ENCODE data around the gene LAPTM4A. TPM values are rescaled to one million over a fixed set of nuclear protein-coding genes. Genes with fewer than 3 reads are reported as not detected.
A peak's percentile ranks its signal among the peaks of the same experiment; 100 is the strongest.

LAPTM4A gene
- polyA plus RNA-seq, 2 of the 4 experiments (the other 2 are of a cell fraction) = 275 to 509 TPM

DNA sequence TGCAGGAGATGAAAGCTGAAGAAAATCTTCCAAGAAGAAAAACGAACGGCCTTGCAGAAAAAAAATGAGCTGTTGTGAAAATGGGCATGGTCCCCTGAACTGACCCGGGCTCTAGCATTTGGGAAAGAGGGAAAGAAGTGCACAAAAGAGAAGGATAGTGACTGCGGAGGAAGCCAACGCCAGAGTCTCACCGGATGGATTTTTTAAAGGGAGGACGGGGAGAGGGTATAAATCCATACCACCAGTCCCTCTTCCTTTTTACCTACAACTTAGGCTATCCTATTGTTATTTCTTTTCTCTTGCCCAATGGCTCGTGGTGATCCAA lies 62.1 kb downstream of the LAPTM4A start:
- POLR2A ChIA-PET = interaction anchor here (0.7 to 1.5 kb wide), 8 partner anchors 8 to 82 kb away, joined by 3 to 16 read pairs (median 4); partner anchors contain the start of genes LAPTM4A and MATN3
- no peaks in the 10 kb centered on the region for H3K9me3 ChIP-seq
- CTCF ChIA-PET = interaction anchor here (1.1 to 1.5 kb wide), 4 partner anchors 9 to 109 kb away, joined by 3 to 4 read pairs (median 3); no protein-coding TSS in a partner anchor
- peak overlapping the region; percentile 68 for H3K4me3 ChIP-seq
- H3K27ac ChIP-seq = peak overlapping the region; percentile 73 to 89
- TF ChIP-seq CEBPB (IDR thresholded peaks at IDR 0.05) (peak in 1 of 2 experiments; percentile 27; a peak in 1 of 4 replicates), SREBF2 (IDR thresholded peaks at IDR 0.05) (no peak)
- FAIRE-seq (no peak), ATAC-seq (peak in 1 of 2 experiments; percentile 11; a peak in 3 of 6 replicates), DNase-seq (ENCODE audit: low read depth in 1 of 2, low spot score in 1 of 2) (no peak)
- peaks cover 17% of the 10 kb centered on the region for H3K4me1 ChIP-seq
- WGBS (ENCODE audit: missing lambda C conversion rate) = 9% methylated on average over 8 of the region's 8 CpGs
- H3K4me2 ChIP-seq = peak overlapping the region; percentile 91

DNA sequence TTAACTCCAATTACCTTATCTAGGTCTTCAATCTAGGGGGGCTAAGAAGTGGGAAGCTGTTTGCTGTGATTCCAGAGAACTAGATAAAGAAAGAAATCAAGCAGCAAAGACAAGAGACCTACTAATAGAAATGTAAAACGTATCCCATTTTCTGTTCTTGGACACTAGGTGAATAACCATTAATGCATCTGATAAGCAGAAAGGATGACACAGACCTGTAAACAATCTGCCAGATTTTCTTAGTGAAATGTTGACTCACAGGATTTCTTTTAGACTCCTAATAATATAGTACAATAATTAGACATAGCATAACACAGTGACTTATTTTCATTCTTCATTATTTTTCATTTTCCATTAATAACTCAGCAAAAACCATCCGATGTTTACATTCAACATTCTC lies 62.8 kb downstream of the LAPTM4A start:
- ATAC-seq (no peak), FAIRE-seq (no peak), DNase-seq (ENCODE audit: low read depth in 1 of 2, low spot score in 1 of 2) (no peak)
- Histone ChIP-seq H3K4me1 (peaks cover 17% of the 10 kb centered on the region), H3K4me3 (peak overlapping the region; percentile 68), H3K27ac (no peak overlapping the region), H3K9me3 (no peaks in the 10 kb centered on the region), H3K4me2 (peak overlapping the region; percentile 91)
- ChIA-PET POLR2A (no interaction called here), CTCF (interaction anchor here (1.0 to 1.5 kb wide), 4 partner anchors 8 to 115 kb away, joined by 3 to 5 read pairs (median 4); no protein-coding TSS in a partner anchor)
- TF ChIP-seq, protein P1, sequence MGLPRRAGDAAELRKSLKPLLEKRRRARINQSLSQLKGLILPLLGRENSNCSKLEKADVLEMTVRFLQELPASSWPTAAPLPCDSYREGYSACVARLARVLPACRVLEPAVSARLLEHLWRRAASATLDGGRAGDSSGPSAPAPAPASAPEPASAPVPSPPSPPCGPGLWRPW (IDR thresholded peaks at IDR 0.05) = no peak
- no peak for TF ChIP-seq GATA3 (IDR thresholded peaks at IDR 0.05; ENCODE audit: borderline replicate concordance)
- TF ChIP-seq, protein P2, sequence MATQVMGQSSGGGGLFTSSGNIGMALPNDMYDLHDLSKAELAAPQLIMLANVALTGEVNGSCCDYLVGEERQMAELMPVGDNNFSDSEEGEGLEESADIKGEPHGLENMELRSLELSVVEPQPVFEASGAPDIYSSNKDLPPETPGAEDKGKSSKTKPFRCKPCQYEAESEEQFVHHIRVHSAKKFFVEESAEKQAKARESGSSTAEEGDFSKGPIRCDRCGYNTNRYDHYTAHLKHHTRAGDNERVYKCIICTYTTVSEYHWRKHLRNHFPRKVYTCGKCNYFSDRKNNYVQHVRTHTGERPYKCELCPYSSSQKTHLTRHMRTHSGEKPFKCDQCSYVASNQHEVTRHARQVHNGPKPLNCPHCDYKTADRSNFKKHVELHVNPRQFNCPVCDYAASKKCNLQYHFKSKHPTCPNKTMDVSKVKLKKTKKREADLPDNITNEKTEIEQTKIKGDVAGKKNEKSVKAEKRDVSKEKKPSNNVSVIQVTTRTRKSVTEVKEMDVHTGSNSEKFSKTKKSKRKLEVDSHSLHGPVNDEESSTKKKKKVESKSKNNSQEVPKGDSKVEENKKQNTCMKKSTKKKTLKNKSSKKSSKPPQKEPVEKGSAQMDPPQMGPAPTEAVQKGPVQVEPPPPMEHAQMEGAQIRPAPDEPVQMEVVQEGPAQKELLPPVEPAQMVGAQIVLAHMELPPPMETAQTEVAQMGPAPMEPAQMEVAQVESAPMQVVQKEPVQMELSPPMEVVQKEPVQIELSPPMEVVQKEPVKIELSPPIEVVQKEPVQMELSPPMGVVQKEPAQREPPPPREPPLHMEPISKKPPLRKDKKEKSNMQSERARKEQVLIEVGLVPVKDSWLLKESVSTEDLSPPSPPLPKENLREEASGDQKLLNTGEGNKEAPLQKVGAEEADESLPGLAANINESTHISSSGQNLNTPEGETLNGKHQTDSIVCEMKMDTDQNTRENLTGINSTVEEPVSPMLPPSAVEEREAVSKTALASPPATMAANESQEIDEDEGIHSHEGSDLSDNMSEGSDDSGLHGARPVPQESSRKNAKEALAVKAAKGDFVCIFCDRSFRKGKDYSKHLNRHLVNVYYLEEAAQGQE (IDR thresholded peaks at IDR 0.05) = no peak
- no peak for TF ChIP-seq CBX8 (IDR thresholded peaks at IDR 0.05)
- no peak for TF ChIP-seq ZNF302 (CRISPR knock-in tag; IDR thresholded peaks at IDR 0.05)
- WGBS (ENCODE audit: missing lambda C conversion rate) = 50% methylated on average over 2 of the region's 2 CpGs

DNA sequence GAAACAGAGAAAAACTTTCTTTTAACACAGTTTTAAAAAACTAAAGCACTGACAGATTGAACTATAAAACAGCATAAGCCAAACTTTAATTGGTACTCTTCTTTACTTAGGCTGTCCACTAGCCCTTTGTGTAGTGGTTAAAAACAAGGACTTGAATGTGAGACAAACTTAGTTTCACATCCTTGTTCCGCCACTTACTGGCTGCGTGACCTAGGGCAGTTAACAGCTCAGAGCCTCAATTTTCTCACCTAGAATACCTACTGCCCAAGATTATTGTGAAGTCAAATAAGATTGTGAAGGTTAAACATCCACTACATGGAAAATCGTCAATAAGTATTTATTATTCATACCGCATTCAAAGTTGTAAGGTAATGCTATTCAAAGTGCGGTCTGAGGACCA lies 63.5 kb downstream of the LAPTM4A start:
- H3K4me1 ChIP-seq = peaks cover 20% of the 10 kb centered on the region
- no peaks in the 10 kb centered on the region for H3K9me3 ChIP-seq
- WGBS (ENCODE audit: missing lambda C conversion rate) = 94% methylated on average over 5 of the region's 5 CpGs
- ATAC-seq (no peak), FAIRE-seq (no peak), DNase-seq (ENCODE audit: low read depth in 1 of 2, low spot score in 1 of 2) (no peak)
- H3K4me2 ChIP-seq = peak overlapping the region; percentile 91
- ChIA-PET CTCF (interaction anchor here (1.0 to 1.5 kb wide), 3 partner anchors 14 to 116 kb away, joined by 3 to 5 read pairs (median 4); no protein-coding TSS in a partner anchor), POLR2A (no interaction called here)
- TF ChIP-seq NR3C1 (IDR thresholded peaks at IDR 0.05) (no peak), POLR2A (IDR thresholded peaks at IDR 0.05; ENCODE audit: low read length) (no peak), EP300 (IDR thresholded peaks at IDR 0.05) (no peak), TP53 (CRISPR knock-in tag; IDR thresholded peaks at IDR 0.05) (no peak), RFX5 (IDR thresholded peaks at IDR 0.05) (no peak)
- TF ChIP-seq, protein P3, sequence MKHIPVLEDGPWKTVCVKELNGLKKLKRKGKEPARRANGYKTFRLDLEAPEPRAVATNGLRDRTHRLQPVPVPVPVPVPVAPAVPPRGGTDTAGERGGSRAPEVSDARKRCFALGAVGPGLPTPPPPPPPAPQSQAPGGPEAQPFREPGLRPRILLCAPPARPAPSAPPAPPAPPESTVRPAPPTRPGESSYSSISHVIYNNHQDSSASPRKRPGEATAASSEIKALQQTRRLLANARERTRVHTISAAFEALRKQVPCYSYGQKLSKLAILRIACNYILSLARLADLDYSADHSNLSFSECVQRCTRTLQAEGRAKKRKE (CRISPR knock-in tag; IDR thresholded peaks at IDR 0.05; ENCODE audit: low read depth) = no peak
- TF ChIP-seq, protein P4, sequence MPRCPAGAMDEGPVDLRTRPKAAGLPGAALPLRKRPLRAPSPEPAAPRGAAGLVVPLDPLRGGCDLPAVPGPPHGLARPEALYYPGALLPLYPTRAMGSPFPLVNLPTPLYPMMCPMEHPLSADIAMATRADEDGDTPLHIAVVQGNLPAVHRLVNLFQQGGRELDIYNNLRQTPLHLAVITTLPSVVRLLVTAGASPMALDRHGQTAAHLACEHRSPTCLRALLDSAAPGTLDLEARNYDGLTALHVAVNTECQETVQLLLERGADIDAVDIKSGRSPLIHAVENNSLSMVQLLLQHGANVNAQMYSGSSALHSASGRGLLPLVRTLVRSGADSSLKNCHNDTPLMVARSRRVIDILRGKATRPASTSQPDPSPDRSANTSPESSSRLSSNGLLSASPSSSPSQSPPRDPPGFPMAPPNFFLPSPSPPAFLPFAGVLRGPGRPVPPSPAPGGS (IDR thresholded peaks at IDR 0.05) = no peak
- TF ChIP-seq, protein P5, sequence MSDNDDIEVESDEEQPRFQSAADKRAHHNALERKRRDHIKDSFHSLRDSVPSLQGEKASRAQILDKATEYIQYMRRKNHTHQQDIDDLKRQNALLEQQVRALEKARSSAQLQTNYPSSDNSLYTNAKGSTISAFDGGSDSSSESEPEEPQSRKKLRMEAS (IDR thresholded peaks at IDR 0.05) = no peak
- H3K27ac ChIP-seq = no peak overlapping the region
- no peak overlapping the region for H3K4me3 ChIP-seq

Other genes with a start within 250 kb of the LAPTM4A start
- gene TTC32, start 149.6 kb downstream of the LAPTM4A start, polyA plus RNA-seq (2011; rRNA removed) = 23.4 and 37.1 TPM in 2 replicates
- gene TTC32, start 149.6 kb downstream of the LAPTM4A start, polyA plus RNA-seq (2017; fragmentation: RNase III; extraction: RNeasy Plus Mini Kit Qiagen cat#74134 plus additional on column Dnase treatment) = 19.6 to 22.4 TPM (median 21.4 TPM) in 3 replicates
- 24.6 and 28.5 TPM in 2 replicates for gene WDR35, start 61.5 kb downstream of the LAPTM4A start, polyA plus RNA-seq (2011; rRNA removed)
- 12.1 to 14.0 TPM (median 13.6 TPM) in 3 replicates for gene WDR35, start 61.5 kb downstream of the LAPTM4A start, polyA plus RNA-seq (2017; fragmentation: RNase III; extraction: RNeasy Plus Mini Kit Qiagen cat#74134 plus additional on column Dnase treatment)
- 16.8 and 21.1 TPM in 2 replicates for gene MATN3, start 39.0 kb downstream of the LAPTM4A start, polyA plus RNA-seq (2011; rRNA removed)
- gene MATN3, start 39.0 kb downstream of the LAPTM4A start, polyA plus RNA-seq (2017; fragmentation: RNase III; extraction: RNeasy Plus Mini Kit Qiagen cat#74134 plus additional on column Dnase treatment) = 11.2 to 17.2 TPM (median 14.2 TPM) in 3 replicates
- 97.1 and 116 TPM in 2 replicates for gene SDC1, start 173.5 kb upstream of the LAPTM4A start, polyA plus RNA-seq (2011; rRNA removed)
- gene SDC1, start 173.5 kb upstream of the LAPTM4A start, polyA plus RNA-seq (2017; fragmentation: RNase III; extraction: RNeasy Plus Mini Kit Qiagen cat#74134 plus additional on column Dnase treatment) = 157 to 171 TPM (median 166 TPM) in 3 replicates

Data from A549 (cell line).